ENCODE measurements around the gene SLC25A12. TPM values are rescaled to one million over a fixed set of nuclear protein-coding genes. Genes with fewer than 3 reads are reported as not detected.

Gene SLC25A12
- total and polyA plus RNA-seq, 9 of the 15 experiments (the other 6 are each of a cell fraction or from before 2014, with no cell fraction given), result 13.5 to 36.5 (median 21.7) TPM

- TF ChIP-seq CHD7 (IDR thresholded peaks at IDR 0.05; ENCODE audit: low read depth, low read length) (no peak), ADNP (tag; IDR thresholded peaks at IDR 0.05) (no peak), ZBTB49 (CRISPR knock-in tag; IDR thresholded peaks at IDR 0.05; ENCODE audit: borderline replicate concordance) (no peak), CXXC5 (CRISPR knock-in tag; IDR thresholded peaks at IDR 0.05) (peak; percentile 97), FOXK2 (conservative IDR thresholded peaks at IDR 0.05 in 1 of 2, IDR thresholded peaks at IDR 0.05 in 1 of 2; ENCODE audit: low read depth in 2 of 2) (peak in 1 of 2 experiments; percentile 10; a peak in 1 of 4 replicates), ZNF639 (CRISPR knock-in tag; conservative IDR thresholded peaks at IDR 0.05 in 1 of 2, IDR thresholded peaks at IDR 0.05 in 1 of 2) (peak in 1 of 2 experiments; percentile 80; a peak in 1 of 4 replicates), POLR3G (IDR thresholded peaks at IDR 0.05; ENCODE audit: extremely low read depth, insufficient read length, insufficient replicate concordance) (no peak), ZC3H4 (CRISPR knock-in tag; IDR thresholded peaks at IDR 0.05; ENCODE audit: borderline replicate concordance) (no peak), GTF2A2 (tag; IDR thresholded peaks at IDR 0.05) (no peak), ATF7 (IDR thresholded peaks at IDR 0.05) (peak; percentile 81), ZNF23 (CRISPR knock-in tag; IDR thresholded peaks at IDR 0.05) (no peak; the same call in 1 of the 2 replicates)
Measured at GRCh38 chr2:171893824-171894611, at the start of gene SLC25A12 (continued).

Data from K562 (cell line).